ENCODE data around the gene NUMA1. TPM values are rescaled to one million over a fixed set of nuclear protein-coding genes. Genes with fewer than 3 reads are reported as not detected.

NUMA1 gene
- total RNA-seq, 1 donor from 2014 or later: 130 TPM

DNA sequence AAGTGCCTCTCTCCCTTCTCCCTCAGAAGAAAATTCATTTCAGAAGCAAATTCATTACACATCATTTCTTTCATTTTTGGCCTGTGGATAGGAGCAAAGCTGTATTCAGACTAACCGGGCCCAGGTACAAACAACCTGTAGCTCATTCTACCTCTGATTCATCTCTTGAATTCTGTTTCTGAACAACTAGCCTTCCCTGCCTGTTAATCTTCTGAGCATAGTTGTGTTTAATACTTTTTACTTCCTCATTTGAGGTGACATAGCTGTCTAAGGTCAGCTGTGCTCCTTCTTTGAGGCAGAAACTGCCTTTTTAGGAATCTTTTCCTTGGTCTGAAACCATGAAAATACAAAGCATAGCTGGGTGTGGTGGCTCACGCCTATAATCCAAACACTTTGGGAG, 94.2 kb downstream of the NUMA1 start:
- no peaks in the 10 kb centered on the region for H3K4me1 Mint-ChIP-seq
- H3K27me3 Mint-ChIP-seq (ENCODE audit: insufficient read depth, low read depth): peaks cover 2% of the 10 kb centered on the region
- H3K4me3 ChIP-seq: no peak overlapping the region
- no peak for TF ChIP-seq EZH2phosphoT487 (IDR thresholded peaks at IDR 0.05)
- no peak for TF ChIP-seq EZH2 (IDR thresholded peaks at IDR 0.05)
- TF ChIP-seq, protein P1, sequence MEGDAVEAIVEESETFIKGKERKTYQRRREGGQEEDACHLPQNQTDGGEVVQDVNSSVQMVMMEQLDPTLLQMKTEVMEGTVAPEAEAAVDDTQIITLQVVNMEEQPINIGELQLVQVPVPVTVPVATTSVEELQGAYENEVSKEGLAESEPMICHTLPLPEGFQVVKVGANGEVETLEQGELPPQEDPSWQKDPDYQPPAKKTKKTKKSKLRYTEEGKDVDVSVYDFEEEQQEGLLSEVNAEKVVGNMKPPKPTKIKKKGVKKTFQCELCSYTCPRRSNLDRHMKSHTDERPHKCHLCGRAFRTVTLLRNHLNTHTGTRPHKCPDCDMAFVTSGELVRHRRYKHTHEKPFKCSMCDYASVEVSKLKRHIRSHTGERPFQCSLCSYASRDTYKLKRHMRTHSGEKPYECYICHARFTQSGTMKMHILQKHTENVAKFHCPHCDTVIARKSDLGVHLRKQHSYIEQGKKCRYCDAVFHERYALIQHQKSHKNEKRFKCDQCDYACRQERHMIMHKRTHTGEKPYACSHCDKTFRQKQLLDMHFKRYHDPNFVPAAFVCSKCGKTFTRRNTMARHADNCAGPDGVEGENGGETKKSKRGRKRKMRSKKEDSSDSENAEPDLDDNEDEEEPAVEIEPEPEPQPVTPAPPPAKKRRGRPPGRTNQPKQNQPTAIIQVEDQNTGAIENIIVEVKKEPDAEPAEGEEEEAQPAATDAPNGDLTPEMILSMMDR (IDR thresholded peaks at IDR 0.05): no peak
- no peak overlapping the region for H3K27ac Mint-ChIP-seq
- no peaks in the 10 kb centered on the region for H3K27me3 ChIP-seq
- no peaks in the 10 kb centered on the region for H3K9me3 ChIP-seq (ENCODE audit: low read depth)
- H3K9ac ChIP-seq: no peak overlapping the region
- no peak overlapping the region for H3K4me3 Mint-ChIP-seq
- H3K36me3 Mint-ChIP-seq: peaks cover 7% of the 10 kb centered on the region
- DNase-seq (ENCODE audit: low spot score): no peak
- no peaks in the 10 kb centered on the region for H3K36me3 ChIP-seq
- no peak overlapping the region for H2AFZ ChIP-seq (replicated peaks)
- H3K27ac ChIP-seq: no peak overlapping the region
- no peaks in the 10 kb centered on the region for H3K79me2 ChIP-seq (ENCODE audit: low read depth)
- no peak overlapping the region for H3K4me2 ChIP-seq
- no peaks in the 10 kb centered on the region for H4K20me1 ChIP-seq (ENCODE audit: low read depth)
- H3K4me1 ChIP-seq: no peaks in the 10 kb centered on the region
- H3K9me3 Mint-ChIP-seq: no peaks in the 10 kb centered on the region
- H3F3A ChIP-seq (ENCODE audit: low read depth): no peaks in the 10 kb centered on the region

DNA sequence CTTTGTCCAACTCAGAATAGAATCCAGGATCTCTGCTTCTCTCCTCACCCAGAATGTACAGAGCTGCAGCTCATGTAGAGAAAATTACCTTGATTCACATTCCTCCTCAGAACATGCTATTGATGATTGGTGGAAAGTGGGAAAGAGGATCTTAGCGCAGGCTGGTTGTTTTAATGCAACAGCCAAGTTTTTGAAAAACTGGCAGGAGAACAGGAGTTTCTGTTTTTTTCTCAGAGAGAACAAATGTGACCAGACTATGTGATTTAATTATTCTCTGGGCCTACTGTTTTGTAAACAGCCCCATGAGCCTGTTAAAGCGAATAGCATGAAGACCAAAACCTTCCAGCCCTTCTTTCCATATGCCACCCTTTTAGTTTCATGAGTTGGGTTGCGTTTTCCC, 100.7 kb downstream of the NUMA1 start:
- Mint-ChIP-seq H3K4me1 (no peaks in the 10 kb centered on the region), H3K27ac (no peak overlapping the region), H3K36me3 (peaks cover 15% of the 10 kb centered on the region), H3K4me3 (no peak overlapping the region), H3K27me3 (ENCODE audit: insufficient read depth, low read depth) (peaks cover 2% of the 10 kb centered on the region), H3K9me3 (no peaks in the 10 kb centered on the region)
- Histone ChIP-seq H3F3A (ENCODE audit: low read depth) (no peaks in the 10 kb centered on the region), H2AFZ (replicated peaks) (no peak overlapping the region), H3K27ac (no peak overlapping the region), H3K4me2 (no peak overlapping the region), H3K9ac (no peak overlapping the region), H3K4me1 (no peaks in the 10 kb centered on the region), H3K4me3 (no peak overlapping the region), H3K9me3 (ENCODE audit: low read depth) (no peaks in the 10 kb centered on the region), H3K36me3 (peaks cover 4% of the 10 kb centered on the region), H3K27me3 (no peaks in the 10 kb centered on the region), H4K20me1 (ENCODE audit: low read depth) (no peaks in the 10 kb centered on the region), H3K79me2 (ENCODE audit: low read depth) (no peaks in the 10 kb centered on the region)
- TF ChIP-seq EZH2phosphoT487 (IDR thresholded peaks at IDR 0.05): no peak
- no peak for TF ChIP-seq EZH2 (IDR thresholded peaks at IDR 0.05)
- TF ChIP-seq, protein P1 (IDR thresholded peaks at IDR 0.05): no peak
- DNase-seq (ENCODE audit: low spot score): no peak

DNA sequence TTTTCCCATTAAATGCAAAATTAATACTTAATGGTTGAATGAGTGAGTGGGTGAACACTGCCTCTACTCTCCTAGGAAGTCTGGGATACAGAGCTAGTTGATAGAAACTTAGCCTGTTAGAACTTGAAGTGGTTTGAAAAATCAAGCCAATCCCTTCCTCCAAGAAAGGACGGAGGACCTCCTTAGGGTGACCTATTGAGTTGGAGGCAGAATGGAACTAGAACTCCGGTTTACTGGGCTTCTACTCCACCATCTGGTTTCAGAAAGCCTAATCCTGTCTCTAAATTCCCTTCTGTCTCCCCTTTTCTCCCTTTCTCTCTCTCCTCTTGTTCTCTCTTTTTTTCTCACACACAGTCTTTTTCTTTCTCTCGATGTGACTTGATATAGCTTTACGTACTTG, 101.2 kb downstream of the NUMA1 start:
- H3K9ac ChIP-seq: no peak overlapping the region

More for the DNA sequence above, 101.2 kb downstream of the NUMA1 start:
- Mint-ChIP-seq H3K4me3 (no peak overlapping the region), H3K9me3 (no peaks in the 10 kb centered on the region), H3K4me1 (no peaks in the 10 kb centered on the region), H3K36me3 (peaks cover 18% of the 10 kb centered on the region), H3K27ac (no peak overlapping the region), H3K27me3 (ENCODE audit: insufficient read depth, low read depth) (peaks cover 2% of the 10 kb centered on the region)
- no peak for DNase-seq (ENCODE audit: low spot score)
- Histone ChIP-seq H3K4me2 (no peak overlapping the region), H3K79me2 (ENCODE audit: low read depth) (no peaks in the 10 kb centered on the region), H3F3A (ENCODE audit: low read depth) (no peaks in the 10 kb centered on the region), H3K9me3 (ENCODE audit: low read depth) (no peaks in the 10 kb centered on the region), H4K20me1 (ENCODE audit: low read depth) (no peaks in the 10 kb centered on the region), H3K27me3 (no peaks in the 10 kb centered on the region), H3K4me1 (no peaks in the 10 kb centered on the region), H3K4me3 (no peak overlapping the region), H3K36me3 (peaks cover 4% of the 10 kb centered on the region), H3K27ac (no peak overlapping the region), H2AFZ (replicated peaks) (no peak overlapping the region)
- TF ChIP-seq, protein P1 (IDR thresholded peaks at IDR 0.05): no peak
- TF ChIP-seq EZH2 (IDR thresholded peaks at IDR 0.05): no peak
- no peak for TF ChIP-seq EZH2phosphoT487 (IDR thresholded peaks at IDR 0.05)

All from neural progenitor cell (in vitro differentiated cells).